ENCODE results near the gene RHOBTB3.

DNA sequence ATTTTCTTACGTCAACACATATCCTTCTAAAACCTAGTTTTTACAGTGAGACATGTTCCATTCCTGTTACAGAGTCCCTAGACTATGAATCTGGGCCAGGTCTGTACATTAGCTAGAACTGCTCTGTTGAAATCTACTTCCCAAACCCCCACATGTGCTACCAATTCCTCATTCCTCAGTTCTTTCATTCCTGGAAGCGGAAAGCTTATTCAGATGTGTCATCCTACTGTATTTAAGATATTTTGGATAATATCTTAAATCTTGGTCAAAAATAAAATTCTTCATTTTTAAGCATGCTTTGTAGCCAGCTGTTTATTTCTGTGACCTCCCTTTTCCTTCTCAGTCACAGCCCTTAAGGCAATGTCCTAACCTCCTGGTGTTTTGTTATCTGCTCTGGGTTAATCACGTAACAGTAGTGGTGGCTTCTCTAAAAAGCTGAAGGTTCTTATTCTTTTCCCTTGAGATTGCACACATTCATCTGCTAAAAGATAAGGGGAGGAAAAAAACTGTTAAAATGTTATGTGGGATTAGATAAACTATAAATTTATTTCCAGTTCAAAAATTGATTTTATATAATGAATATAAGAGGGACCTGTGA lies 55.8 kb downstream of the RHOBTB3 start:
- TF ChIP-seq, protein P1, sequence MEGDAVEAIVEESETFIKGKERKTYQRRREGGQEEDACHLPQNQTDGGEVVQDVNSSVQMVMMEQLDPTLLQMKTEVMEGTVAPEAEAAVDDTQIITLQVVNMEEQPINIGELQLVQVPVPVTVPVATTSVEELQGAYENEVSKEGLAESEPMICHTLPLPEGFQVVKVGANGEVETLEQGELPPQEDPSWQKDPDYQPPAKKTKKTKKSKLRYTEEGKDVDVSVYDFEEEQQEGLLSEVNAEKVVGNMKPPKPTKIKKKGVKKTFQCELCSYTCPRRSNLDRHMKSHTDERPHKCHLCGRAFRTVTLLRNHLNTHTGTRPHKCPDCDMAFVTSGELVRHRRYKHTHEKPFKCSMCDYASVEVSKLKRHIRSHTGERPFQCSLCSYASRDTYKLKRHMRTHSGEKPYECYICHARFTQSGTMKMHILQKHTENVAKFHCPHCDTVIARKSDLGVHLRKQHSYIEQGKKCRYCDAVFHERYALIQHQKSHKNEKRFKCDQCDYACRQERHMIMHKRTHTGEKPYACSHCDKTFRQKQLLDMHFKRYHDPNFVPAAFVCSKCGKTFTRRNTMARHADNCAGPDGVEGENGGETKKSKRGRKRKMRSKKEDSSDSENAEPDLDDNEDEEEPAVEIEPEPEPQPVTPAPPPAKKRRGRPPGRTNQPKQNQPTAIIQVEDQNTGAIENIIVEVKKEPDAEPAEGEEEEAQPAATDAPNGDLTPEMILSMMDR (IDR thresholded peaks at IDR 0.05): no peak
- no peak for TF ChIP-seq POLR2A (IDR thresholded peaks at IDR 0.05)
